ENCODE measurements around the gene LRFN5. TPM values are rescaled to one million over a fixed set of nuclear protein-coding genes. Genes with fewer than 3 reads are reported as not detected.

Gene LRFN5
- total and polyA plus RNA-seq, 2 experiments from 2014 or later: 1.9 to 6.8 TPM

DNA sequence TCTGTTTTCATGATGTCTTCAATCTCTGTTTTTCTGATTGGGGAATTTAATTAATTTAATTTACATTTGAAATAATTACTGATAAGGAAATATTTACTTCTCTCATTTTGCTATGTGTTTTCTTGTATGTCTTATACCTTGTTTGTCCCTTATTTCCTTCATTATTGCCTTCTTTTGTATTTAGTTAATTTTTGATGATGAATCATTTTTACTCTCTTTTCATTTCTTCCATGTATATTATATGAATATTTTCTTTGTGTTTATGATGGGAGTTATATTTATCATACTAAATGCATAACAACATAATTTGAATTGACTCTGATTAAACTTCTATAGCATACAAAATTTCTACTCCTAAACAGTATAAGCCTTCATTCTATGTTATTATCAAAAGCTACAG lies 309.6 kb downstream of the LRFN5 start (continued):
- TF ChIP-seq NANOG (IDR thresholded peaks at IDR 0.05; ENCODE audit: borderline replicate concordance): no peak
- TF ChIP-seq CREB1 (CRISPR knock-in tag; IDR thresholded peaks at IDR 0.05; ENCODE audit: low read depth): no peak
- TF ChIP-seq JUNB (IDR thresholded peaks at IDR 0.05; ENCODE audit: unreplicated experiment): no peak
- TF ChIP-seq, protein P1, sequence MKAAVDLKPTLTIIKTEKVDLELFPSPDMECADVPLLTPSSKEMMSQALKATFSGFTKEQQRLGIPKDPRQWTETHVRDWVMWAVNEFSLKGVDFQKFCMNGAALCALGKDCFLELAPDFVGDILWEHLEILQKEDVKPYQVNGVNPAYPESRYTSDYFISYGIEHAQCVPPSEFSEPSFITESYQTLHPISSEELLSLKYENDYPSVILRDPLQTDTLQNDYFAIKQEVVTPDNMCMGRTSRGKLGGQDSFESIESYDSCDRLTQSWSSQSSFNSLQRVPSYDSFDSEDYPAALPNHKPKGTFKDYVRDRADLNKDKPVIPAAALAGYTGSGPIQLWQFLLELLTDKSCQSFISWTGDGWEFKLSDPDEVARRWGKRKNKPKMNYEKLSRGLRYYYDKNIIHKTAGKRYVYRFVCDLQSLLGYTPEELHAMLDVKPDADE (IDR thresholded peaks at IDR 0.05): no peak
- no peak for TF ChIP-seq EZH2phosphoT487 (IDR thresholded peaks at IDR 0.05; ENCODE audit: unreplicated experiment)
- no peak for TF ChIP-seq POLR2AphosphoS5 (IDR thresholded peaks at IDR 0.05; ENCODE audit: low read depth)
- TF ChIP-seq ZNF114 (CRISPR knock-in tag; IDR thresholded peaks at IDR 0.05): no peak
- TF ChIP-seq, protein P2, sequence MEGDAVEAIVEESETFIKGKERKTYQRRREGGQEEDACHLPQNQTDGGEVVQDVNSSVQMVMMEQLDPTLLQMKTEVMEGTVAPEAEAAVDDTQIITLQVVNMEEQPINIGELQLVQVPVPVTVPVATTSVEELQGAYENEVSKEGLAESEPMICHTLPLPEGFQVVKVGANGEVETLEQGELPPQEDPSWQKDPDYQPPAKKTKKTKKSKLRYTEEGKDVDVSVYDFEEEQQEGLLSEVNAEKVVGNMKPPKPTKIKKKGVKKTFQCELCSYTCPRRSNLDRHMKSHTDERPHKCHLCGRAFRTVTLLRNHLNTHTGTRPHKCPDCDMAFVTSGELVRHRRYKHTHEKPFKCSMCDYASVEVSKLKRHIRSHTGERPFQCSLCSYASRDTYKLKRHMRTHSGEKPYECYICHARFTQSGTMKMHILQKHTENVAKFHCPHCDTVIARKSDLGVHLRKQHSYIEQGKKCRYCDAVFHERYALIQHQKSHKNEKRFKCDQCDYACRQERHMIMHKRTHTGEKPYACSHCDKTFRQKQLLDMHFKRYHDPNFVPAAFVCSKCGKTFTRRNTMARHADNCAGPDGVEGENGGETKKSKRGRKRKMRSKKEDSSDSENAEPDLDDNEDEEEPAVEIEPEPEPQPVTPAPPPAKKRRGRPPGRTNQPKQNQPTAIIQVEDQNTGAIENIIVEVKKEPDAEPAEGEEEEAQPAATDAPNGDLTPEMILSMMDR (conservative IDR thresholded peaks at IDR 0.05; ENCODE audit: low read depth in 2 of 2): no peak
- no peak for TF ChIP-seq EZH2 (IDR thresholded peaks at IDR 0.05; ENCODE audit: low read depth, unreplicated experiment)

DNA sequence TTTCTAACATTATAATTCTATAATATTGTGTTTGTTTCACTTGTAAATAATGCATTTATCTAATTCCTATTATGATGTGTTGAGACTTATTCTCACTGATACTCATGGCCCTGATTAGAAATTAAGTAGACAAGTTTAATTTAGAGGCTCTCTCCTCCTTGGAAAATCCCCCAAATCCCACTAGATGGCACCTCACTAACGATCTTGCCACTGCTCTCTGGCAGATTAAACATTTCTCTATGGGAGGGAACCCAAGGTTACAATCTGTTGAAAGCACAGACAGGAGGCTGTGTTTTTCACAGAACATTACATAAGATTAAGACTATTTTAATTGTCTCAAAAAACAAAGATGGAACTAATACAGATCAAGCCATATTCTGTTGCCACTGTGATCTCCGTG lies 318.7 kb downstream of the LRFN5 start:
- ATAC-seq: peak; percentile 63
- no peaks in the 10 kb centered on the region for H3K79me2 ChIP-seq (replicated peaks; ENCODE audit: insufficient read depth)
- H3K4me1 ChIP-seq (ENCODE audit: insufficient read depth): no peaks in the 10 kb centered on the region
- no peak overlapping the region for H3K27ac ChIP-seq (ENCODE audit: low read depth)
- Mint-ChIP-seq H3K27ac (no peak overlapping the region), H3K4me1 (no peaks in the 10 kb centered on the region; the same call in 2 of the 3 replicates), H3K4me3 (no peak overlapping the region), H3K9me3 (no peaks in the 10 kb centered on the region), H3K36me3 (ENCODE audit: low read depth) (no peaks in the 10 kb centered on the region), H3K27me3 (ENCODE audit: insufficient read depth, low read depth, poor library complexity) (no peaks in the 10 kb centered on the region)
- no peaks in the 10 kb centered on the region for H3F3A ChIP-seq (replicated peaks; ENCODE audit: low read depth)
- TF ChIP-seq NANOG (IDR thresholded peaks at IDR 0.05; ENCODE audit: borderline replicate concordance) (no peak), EZH2 (IDR thresholded peaks at IDR 0.05; ENCODE audit: low read depth, unreplicated experiment) (no peak)
- TF ChIP-seq, protein P2 (conservative IDR thresholded peaks at IDR 0.05; ENCODE audit: low read depth in 2 of 2): peak; percentile 65 to 71; a peak in 3 of 4 replicates
- no peaks in the 10 kb centered on the region for H3K27me3 ChIP-seq (ENCODE audit: insufficient read depth)
- no peak overlapping the region for H2AFZ ChIP-seq
- H3K9me2 ChIP-seq (ENCODE audit: insufficient read depth): no peaks in the 10 kb centered on the region
- H4K20me1 ChIP-seq (replicated peaks; ENCODE audit: insufficient read depth): no peaks in the 10 kb centered on the region
- no peak overlapping the region for H3K4me2 ChIP-seq
- H3K36me3 ChIP-seq (ENCODE audit: insufficient read depth): no peaks in the 10 kb centered on the region
- peak; percentile 65 for DNase-seq (ENCODE audit: low spot score)
- no peak overlapping the region for H3K4me3 ChIP-seq

Measured in GM23338 (cell line).